CD1c-positive myeloid dendritic cell (primary cell): ENCODE data around the gene NOX4.

ENCODE experiments used
- DNase-seq: peaks from one replicate; pipeline ENCODE4 v3.0.0-alpha.2; 2016; ENCODE audit errors: extremely low spot score

Gene NOX4

DNA sequence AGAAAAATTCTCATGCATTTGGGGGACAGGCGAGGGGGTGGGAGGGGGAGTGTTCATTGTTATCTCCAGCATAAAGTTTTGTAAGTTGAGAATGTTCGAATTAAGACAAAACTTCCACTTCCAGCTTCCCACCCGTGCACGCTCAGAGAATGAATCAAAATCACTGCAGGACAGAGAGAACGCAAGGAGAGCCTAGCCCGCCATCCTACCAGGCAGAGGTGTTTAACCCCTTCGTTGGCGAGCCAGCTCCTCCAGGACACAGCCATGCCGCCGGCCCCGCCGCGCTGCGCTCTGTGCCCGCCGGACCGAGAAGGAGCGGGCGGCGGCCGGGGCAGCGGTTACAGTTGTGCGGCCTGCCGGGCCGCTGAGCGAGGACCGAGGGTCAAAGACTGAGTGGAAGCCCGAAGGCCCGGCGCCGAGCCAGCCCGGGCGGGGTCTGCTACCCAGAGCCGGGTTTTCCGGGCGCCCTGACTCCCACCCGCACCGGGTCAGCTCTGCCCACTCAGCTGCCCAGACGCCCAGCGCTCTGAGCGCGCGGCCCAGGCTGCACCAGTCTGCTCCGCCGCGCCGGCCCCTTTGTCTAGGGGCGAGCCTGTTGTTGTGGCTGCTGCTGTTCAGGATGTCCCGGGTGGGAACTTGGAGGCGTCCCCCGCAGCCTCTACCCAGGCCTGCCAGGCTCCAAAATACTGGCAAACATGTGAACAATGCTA lies at the start of gene NOX4:
Gene NOX4, minus strand, starts transcription at position 395 of the 710 bp plus-strand sequence. Its CDS starts 129 bp downstream, at position 266.
- no peak for DNase-seq

DNA sequence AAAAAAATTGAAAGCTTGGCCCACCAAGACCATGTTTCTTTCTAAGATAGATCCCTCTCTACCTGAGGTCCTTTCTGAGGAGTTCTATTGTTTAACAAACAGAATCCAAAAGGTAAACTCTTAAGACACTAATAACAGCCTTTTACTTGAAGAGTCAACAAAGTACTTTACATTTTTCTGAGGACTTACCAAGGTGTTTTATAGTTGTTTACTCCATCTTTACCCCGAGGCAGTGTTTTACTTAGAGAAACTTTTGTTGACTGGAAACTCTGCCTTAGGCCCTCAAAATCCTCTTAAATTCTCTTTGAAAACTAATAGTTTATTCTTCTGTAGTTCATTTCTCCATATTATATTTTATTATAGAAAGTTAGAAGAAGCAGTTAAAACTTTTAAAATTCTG lies 49.7 kb upstream of the NOX4 start:
- DNase-seq: no peak

DNA sequence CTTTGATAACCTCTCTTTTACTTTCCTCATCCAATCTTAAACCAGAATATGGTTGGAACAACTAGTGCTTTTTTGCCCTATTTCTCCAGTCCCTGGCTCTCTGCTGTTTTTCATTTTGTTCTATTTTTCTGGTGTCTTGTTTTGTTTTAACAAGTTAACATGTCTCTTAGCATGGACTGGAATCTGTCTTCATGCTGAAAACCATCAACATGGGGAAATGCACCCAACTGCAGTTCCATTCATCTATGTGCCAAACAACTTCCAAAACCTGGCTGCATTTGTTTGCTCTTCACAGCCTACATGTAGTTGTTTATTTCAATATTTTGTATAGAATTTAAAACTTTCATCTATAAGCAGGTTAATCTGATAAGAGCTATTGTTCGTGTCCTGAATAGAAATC lies 46.8 kb upstream of the NOX4 start:
- DNase-seq: no peak

DNA sequence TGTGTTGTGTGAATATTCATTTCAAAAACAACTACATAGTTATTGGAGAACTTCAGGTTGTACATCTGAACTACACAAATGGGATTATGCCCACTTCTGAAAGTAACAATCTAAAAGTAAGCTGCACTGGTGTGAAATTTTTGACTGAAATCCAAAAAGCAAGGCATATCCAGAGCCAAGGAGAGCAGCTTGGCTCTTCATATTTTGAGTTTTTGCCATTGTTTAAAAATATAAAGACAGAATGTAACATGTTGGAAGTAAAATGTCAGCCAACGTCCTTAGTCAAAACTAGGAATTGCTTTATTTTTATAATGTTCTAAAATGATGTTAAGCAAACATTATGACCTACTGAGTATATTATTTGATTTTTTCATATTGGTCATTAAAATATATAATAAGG lies 45.8 kb upstream of the NOX4 start:
- no peak for DNase-seq

DNA sequence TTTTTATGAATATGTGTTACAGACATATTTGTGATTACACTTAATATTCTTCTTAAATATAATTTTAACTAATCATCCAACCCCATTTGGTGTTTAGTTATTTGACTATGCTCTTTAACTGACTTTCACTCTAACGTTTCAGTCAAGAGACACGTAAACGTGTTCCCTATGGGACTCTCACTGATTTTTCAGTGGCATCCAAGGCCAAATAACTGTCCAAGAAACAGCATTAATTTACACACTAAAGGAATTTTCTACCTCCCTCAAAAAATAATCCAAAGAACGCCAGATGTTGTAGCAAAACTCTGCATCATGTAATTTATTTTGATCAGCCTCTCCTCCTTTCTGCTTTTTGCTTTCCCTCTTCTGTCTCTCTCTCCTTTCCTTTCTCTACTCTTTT lies 44.0 kb upstream of the NOX4 start:
- no peak for DNase-seq

DNA sequence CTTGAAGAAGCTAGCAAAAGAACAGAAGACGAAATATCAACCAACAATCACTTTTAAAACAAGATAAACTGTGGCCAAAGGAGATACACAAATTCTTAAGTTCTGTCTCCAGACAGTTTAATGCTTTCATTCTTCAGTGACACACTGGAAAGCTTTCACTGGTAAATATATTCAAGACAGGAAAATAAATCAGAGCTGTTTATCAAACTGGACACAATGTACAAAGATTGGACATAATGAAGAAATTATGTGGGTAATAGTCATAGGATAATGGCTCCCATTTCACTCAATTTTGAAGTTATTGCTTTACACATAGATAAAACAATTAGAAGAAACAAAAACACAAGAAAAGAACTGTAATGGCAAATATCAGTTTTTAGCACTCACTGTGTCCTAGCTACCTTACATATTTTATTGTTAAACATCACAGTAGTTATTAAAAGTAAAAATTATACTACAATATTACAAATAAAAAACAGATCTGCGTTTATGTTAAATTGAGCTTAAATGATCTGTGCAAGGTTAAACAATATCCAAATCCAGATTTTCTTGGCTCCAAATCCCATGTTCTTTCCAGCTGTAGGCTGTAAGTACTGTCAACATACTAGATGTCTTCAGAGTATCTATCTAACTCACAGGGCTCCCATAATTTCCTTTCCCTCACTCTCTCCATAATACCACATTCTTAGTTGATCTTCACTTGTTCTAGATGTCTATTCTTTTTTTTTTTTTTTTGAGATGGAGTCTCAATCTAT lies 38.6 kb upstream of the NOX4 start:
- DNase-seq: no peak

DNA sequence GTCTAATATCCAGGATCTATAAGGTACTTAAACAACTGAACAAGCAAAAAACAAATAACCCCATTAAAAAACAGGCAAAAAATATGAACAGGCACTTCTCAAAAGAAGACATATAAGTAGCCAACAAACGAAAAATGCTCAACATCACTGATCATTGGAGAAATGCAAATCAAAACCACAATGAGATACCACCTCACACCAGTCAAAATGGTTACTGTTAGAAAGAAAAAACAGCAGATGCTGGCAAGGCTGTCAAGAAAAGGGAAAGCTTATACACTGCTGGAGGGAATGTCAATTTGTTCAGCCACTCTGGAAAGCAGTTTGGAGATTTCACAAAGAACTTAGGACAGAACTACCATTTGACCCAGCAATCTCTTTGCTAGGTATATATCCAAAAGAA lies 30.6 kb upstream of the NOX4 start:
- DNase-seq: no peak

DNA sequence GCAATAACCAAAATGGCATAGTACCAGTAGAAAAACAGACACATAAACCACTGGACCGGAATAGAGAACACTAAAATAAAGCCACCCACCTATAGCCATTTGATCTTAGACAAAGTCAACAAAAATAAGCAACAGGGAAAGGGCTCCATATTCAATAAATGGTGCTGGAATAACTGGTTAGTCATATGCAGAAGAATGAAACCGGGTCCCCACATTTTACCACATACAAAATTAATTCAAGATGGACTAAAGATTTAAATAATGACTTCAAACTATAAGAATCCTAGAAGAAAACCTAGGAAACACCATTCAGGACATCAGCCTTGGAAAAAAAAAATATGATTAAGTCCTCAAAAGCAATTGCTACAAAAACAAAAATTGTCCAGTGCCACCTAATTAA lies 30.1 kb upstream of the NOX4 start:
- no peak for DNase-seq

DNA sequence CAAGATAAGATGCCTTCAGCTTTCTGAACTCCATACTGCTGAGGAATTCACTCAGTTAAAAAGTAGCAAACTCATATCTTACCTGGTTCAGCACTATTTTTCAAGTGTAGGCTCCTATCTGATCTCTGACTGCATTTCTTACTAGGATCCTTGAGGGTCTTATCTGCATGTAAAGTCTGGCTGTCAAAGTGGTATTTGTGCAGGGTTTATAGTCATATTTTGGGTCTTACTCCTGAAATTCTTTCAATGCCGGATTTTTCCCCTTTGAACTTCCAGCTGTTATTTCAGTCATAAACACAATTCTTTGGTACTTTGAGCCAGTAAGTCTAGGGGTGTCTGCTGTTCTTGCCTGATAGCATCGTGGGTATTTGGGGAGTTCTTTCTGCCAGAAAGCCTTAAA lies 25.3 kb upstream of the NOX4 start:
- DNase-seq: no peak

DNA sequence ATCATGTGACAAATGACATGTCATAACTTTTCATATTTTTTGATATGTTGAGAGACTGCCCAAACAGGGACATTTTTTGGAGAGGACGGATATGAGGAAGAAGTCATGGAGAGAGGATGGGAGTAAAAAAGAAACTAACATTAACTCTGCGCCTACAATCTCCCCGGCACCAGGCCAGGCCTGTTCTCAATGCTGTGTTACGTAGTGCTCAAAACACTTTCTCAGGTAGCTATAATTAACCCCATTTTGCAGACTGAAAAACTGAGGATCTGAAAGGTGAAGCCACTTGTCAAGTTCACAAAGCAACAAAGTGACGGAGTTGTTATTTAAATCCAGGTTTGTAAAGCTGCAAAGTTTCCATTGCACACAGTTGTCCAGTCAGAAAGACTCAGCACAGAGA lies 17.4 kb upstream of the NOX4 start:
- no peak for DNase-seq

DNA sequence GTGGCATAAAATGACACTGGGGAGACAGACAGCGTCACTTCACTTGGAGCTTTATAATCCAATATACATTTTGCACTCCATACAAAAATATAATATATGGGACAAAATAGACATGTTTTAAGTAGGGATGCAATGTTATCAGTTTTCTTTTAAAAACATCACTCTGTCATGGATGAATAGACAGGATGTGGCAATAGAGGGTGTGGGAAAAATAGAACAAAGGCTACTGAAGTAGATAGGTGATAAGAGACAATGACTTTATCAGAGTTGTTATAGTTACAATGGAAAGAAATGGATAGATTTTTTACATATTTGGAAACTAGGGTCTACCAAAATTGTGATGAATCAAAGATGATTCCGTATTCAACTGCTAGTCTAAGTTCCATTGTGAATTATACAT lies 13.1 kb upstream of the NOX4 start:
- no peak for DNase-seq

DNA sequence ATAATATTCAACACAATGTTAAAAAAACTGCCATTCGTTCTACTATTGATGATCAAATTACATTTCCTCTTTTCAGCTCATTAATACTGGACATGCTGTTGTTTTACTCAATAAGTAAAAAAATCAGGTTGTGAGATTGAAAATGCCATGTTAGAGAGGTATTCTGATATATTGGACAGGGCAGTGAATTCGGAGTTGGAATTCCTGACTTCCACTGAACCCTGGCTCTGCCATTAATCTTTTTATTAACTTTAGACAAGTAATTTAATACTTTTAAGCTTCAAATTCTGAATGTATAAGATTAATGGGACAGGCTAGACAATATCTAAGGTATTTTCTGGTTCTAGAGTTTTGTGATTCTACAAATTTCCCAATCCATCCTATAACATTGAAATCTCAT lies 12.2 kb upstream of the NOX4 start:
- no peak for DNase-seq

DNA sequence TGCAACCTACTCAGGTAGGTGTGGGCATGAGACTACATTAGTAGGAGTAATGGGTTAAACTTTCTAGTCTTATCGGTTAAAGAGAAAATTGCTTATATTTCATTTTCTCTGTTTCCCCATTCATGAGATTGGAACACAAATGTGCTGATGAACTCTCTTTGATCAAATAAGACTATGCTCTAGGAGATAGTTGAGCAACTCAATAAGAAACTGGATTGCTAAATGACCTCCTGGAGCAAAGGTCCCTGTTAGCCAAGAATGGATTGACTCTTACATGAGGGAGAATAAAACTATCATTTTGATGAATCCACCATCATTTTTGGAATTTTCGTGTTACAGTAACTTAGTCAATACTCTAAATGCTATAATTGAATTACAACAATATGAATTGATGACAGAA lies 11.1 kb upstream of the NOX4 start:
- DNase-seq: no peak

DNA sequence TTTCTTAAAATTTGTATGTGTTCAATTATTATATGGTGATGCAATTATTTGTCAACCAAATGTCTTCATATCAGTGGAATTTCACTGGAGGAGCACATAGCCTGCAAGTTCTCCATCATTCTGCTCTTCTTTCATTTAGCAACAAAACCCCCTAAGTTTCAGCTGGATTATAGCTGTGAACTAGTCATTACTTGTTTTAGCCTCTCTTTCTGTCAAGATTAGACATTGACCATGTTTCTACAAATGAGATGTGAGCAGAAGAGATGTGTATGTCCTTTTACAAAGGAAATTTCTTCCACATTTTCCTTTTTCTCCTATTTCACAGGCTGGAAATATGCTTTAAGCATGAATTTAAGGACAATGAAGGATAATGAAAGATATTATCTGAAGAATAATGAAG lies 9.2 kb upstream of the NOX4 start:
- no peak for DNase-seq

DNA sequence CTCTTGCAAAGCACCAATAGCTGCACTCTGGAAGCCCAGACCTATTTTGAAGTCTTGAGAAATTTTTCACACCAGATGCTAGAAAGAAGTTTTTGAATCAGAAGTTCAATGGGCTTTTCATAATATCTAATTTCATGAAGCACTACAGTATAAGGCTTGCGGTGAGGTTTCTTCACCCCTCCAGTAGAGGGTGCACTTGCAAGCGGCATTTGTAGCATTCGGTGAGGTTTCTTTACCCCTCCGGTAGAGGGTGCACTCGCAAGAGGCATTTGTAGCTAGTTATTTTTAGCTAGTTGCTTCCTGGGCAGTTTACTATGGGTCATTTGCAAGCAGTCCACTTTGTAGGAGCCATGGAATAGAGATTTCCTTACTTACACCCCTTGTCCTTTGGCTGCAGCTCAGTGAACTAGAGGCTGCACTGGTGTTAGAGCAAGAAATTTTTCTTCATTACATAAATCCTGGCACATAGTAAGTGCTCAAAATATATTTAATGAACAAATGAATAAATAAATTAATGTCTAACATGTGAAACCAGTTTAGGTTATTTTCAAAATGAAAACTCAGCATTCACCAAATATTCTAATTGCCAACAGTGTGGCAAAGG lies 7.8 kb upstream of the NOX4 start:
- DNase-seq: no peak

DNA sequence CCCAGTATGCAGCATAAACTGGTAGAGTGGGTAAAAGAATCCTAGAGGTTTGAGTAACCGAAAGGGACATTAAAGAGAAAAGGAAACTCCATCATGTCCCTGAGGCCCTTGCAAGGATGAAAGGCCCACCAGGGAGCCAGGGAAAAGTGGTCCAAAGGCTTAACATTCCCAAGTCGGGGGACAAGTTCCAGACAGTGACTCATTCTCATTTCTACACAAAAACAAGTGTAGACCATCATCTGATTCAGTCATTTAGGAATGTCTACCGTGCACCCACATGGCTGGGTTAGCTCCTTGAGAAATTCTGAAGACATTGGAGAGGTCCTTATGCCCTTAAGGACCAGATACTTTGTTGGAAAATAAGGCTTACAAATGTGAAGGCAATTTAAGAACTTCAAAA lies 4.8 kb upstream of the NOX4 start:
- no peak for DNase-seq

DNA sequence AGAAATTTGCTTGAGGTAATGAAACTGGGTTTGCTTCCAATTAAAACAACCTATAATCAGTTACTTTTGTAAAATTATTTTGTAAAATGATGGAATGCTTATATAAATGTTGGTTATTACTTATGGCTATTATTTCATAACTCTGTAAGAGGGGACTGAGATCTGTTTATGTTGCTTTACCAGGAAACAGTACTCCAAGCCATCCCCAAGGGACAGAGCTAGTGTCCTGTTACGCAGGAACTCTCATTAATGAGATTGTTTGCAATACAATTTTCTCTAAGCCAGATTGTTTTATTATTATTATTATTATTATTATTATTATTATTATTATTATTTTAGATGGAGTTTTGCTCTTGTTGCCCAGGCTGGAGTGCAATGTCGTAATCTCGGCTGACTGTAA lies 2.3 kb upstream of the NOX4 start:
- no peak for DNase-seq

DNA sequence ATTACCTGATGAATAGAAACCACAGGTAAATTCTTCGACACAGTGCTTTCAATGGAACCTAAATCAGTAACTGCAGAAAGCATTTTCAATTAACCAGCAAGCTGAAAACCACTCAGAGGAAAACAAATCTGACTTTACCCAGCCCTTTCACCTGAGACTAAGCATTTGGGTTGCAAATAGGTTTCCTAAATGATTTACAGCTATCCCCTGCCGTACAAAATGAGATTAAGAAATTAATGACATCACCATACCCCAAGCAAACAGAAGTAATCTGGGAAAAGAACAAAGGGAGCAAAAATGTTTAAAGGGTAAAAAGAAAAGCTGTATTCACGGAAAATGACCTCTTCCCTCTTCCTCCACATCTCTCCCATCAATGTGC lies 584 bp downstream of the NOX4 start:
- DNase-seq: no peak

DNA sequence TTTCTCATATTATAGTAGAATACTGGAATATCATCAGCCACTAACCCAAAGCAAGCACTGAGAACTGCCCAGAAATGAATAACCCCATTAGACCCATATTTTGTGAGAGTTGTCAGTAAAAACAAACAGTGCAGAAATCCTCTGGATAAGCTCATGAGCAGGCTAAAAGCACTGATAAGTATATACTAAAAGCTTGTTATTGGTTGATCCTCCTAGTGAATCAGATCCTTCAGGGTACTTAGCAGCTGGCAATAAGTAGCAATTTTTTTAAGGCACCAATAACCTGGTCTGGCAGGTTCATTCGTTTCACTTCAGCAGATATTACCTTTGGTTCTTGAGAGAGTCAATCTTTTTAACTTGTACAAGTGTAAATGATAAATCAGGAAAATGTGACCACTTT lies 1.2 kb downstream of the NOX4 start:
- no peak for DNase-seq

DNA sequence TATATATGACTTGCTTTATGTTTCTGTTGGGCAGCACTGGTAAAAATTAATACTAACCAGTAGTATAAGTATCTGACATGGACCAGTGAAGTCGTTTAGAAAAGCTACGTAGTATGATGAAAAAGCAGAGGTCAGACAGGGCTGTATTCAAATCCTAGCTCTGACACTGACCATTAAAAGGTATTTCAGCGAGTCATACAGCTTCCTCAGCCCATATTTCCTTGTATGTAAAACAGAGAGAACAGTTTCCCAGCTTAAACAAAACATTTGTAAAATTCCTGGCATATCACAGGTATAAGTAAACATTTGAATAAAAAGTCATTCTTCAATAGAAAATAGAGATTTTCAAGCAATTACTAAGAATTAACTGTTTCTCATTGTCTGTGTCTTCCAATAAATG lies 4.2 kb downstream of the NOX4 start:
- DNase-seq: no peak

DNA sequence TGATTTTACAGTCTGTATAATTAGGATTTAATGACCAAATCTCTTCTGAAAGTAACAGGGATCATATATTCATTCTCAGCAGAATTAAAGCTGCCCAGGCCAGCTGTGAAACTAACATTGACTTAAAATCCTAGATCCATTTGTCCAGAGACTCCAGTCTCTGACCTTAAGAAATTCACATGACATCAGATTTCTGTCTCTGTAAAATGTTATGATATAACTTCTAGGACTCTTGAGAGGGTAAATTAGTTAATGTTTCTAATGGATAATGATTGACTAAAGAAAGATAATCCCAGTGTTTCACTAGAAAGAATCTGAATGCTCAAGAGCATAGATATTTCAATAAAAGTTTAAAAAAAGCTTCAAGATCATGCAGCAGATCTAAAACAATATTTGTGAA lies 6.3 kb downstream of the NOX4 start:
- no peak for DNase-seq

DNA sequence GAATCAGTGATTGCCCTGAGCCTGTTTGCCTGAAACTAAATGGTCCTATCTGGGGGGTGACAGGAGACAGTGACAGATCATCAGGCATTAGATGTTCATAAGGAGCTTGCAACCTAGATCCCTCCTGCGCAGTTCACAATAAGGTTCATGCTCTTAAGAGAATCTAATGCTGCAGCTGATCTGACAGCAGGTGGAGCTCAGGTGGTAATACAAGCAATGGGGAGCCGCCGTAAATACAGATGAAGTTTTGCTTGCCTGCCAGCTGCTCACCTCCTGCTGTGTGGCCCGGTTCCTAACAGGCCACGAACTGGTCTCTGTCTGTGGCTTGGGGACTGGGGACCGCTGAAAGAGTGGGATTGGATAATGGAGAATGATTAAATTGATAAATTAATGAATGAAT lies 14.0 kb downstream of the NOX4 start:
- DNase-seq: no peak

DNA sequence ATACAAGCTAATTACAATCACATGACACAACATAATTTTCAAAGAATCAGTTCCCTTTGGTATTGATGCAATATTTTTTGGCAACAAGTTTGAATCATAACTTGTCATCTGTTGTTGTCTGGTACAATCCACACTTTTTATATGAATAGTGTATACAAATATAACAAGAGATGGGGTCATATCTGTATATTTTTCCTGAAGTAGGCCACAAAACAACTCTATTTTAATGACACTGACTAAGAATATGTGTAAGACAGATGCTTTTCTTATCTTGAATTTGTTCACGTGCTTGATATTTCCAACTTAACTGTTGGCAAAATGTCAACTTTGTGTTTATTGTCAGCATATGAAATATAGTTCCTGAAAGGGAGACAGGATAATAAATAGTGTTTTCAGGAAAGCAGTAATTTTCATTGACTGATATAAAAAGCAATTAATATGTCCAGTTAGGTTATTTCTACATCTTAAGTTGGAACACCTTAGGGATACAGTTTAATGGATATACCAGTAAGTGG lies 27.9 kb downstream of the NOX4 start:
- no peak for DNase-seq
